ENCODE results near the gene LTA4H.

GRCh38 chr12:95995238-95996031, 40.0 kb downstream of the LTA4H start:
- TF ChIP-seq CTCF (IDR thresholded peaks at IDR 0.05; ENCODE audit: insufficient read depth, low read depth, low read length) (no peak), EZH2 (IDR thresholded peaks at IDR 0.05; ENCODE audit: insufficient read depth, low read length) (no peak)

All from astrocyte (in vitro differentiated cells and primary cell).